Stimulated activated CD8-positive, alpha-beta memory T cell treated with anti-CD3 and anti-CD28 coated beads, Interleukin-4, amount 100 ng/mL, for 1 hour (primary cell): ENCODE measurements around the gene TTLL11.

Experiments
- DNase-seq, 2 donors: peaks; one replicate each; pipeline ENCODE4 v3.0.0-alpha.2; 2020; ENCODE audit warnings: low read depth in 2 of 2, low spot score in 1 of 2

The TTLL11 gene

DNA sequence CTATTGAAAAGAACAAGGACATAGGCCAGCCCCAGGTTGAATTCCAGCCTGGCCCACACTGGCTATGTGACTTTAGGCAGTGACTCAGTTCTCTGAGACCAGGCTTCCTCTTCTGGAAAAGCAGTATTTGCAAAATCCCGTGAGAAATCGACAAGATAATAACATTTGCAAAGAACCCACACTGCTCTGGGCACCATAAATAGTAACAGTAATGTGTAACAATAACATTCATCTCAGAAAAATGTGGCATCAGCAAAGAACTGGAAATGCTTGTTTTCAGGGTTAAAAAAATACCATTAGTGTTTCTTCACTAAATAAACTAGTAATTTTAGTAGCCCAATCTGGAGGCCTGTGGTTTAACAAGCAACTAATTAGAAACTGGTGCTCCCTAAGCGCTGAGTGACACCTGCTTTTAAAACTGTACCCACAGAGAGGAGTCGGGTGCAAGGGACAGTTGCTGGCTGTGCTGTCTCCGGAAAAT lies 148.4 kb downstream of the TTLL11 start:
- DNase-seq: no peak

DNA sequence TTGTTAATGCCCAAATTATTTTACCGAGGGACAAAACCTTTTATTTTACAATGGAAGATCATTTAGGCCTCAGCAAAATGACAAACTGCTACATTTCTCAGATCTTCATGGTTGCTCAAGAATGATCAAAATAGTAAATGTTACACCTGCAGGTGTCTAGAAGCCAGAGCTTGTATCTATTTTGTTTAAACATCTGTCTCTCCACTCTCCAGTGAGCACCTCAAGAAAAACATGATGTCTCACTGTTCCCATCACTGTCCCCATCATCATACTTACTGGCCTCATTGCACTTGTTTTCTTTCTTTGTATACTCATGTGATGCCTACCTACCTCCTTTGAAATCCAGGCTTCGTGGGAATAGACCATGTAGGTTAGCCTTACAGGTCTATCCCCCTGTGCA lies 149.6 kb downstream of the TTLL11 start:
- DNase-seq: no peak

DNA sequence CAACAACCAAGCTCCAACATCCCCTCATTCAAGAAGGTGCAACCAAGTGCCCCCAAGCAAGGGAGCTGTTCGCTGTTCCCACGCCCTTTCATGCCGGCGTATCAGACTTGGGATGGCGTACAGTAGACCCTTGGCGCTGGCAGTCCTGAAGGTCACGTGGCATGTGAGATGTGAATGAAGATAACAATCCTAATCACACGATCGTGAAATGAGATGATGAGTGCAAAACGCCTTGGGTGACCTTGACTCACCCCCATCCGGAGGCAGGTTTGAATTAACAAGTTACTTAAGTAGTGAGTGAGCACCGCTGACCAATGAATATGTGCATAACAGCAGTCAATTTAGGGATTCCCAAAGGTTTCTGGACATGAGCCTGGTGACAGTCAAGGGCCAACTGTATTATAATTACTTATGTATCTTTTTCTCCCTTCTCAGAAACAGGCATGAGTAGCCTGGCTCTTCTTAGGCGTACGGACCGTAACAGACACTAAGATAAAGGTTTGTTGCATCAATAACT lies 150.2 kb downstream of the TTLL11 start:
- no peak for DNase-seq

GRCh38 chr9:121942313-121942712 lies 150.8 kb downstream of the TTLL11 start:
- no peak for DNase-seq

DNA sequence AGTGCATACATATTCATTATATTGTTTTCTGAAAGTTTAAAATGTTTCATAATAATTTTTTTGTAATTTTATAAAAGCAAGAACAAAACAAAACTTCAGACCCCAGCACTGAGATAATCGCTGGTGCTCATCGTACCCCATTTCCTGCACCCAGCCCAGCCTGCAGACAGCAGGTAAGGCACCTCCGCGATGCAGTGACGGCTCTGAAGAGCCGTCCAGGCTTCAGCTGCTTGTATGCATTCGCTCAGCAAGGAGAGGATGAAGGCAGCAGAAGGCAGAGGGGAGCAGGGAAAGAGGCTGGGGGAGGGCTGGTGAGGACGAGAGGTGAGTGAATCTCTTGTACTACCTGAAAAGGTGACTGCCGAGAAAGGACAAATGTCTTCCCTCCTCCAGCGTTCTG lies 153.5 kb downstream of the TTLL11 start:
- DNase-seq: no peak

GRCh38 chr9:121938621-121939020 lies 154.5 kb downstream of the TTLL11 start:
- no peak for DNase-seq

DNA sequence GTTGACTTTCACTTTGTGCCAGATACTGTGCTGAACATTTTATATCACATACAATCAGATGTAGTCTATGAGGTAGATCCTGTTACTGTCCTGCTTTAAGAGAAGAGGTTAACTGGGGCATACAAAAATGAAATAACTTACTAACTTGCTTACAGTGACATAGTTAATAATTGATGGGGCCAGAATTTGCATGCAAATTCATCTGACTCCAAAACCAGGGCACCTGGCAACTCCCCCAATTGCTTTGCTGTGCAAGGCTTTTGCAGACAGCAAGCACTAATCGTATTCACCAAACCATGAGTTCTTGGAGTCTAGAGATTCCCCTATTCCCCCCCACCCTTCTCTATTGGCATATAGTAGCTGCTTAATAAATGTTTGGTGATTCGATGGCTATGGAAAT lies 155.9 kb downstream of the TTLL11 start:
- DNase-seq: no peak

- no peak for DNase-seq
Measured at GRCh38 chr9:121935739-121936138, 157.4 kb downstream of the TTLL11 start.

- DNase-seq: no peak
Measured at GRCh38 chr9:121930956-121931355, 162.2 kb downstream of the TTLL11 start.

DNA sequence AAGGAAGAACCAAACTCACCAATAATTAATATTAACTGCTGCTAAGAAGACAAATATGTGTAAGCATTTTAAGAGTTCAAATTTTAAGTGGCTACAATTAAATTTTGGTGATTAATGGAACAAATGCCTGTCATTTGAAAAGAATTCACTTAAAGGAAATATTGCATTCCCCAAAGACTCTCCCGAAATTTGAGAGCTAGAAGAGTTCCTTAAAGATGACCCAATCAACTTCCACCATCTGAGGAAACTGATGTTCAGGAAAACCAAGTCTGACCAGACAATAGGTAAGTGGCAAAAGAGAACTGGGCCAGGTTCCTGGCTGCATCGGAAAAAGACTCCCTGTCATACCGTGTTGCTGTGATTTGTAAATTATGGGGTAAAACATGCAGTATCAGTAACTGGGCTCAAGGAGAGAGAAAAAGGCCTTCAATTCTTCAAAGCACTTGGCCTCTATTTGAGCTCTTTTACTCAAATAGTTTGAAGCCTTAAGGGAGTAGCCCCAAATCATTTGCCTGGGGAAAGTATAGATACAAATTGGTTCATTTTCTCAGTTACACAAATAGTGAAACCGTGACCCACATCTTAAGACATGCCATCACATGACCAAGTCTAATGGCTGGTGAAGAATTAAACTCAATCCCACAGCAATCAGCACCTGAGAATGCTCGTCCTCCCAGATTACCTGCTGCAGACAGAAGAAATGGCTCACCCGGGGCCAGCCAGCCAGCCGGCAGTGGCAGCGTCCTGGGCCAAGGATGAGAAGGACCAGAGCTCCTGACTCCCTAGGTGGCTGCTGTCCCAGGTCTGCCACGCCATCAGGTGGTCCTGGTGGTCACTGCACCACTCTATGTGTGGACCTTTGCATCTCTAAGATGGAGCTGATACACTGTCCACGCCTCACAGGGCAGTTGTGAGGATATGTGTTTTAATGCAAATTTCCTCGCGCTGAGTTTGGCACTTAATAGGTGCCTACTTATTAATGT lies 162.9 kb downstream of the TTLL11 start:
- DNase-seq: no peak

DNA sequence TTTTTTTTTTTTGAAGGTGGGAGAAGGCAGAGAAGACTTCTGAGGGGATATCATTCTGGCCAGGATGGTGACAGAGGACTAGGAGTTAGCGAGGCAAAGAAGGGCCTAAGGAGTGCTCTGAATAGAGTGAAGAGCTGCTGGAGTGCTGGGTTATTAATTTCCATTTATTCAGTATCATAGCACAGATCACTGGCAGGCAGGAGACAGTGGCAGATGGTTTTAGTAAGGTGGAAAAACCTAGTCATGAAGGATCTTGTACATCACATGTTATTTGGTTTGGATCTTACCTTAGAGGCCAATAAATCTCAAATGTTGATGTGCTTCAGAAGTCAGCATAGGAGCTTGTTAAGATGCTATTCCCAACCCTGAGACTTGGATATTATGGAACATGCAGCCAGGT lies 165.5 kb downstream of the TTLL11 start:
- DNase-seq: no peak

GRCh38 chr9:121927081-121927480 lies 166.0 kb downstream of the TTLL11 start:
- DNase-seq: no peak

DNA sequence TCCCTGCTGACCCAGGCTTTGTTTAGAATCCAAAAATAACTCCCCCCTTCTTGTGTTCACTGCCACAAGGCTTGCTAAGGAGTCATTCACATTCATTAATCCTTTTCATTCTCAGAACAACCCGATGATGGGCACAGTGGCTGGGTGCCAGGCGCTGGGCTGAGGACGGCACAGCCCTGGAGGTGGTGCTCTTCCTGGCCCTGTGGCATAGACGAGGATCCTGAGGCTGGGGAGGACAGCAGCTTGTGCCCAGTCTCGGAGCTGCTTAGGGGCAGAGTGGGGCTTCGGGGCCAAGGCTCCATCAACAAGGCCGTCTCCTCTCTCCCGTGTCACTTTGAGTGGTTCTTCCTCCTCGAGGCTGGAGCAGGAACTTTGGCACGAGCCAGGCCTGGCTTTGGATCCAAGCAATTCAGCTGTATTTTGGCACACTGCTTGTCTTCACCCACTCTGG lies 166.7 kb downstream of the TTLL11 start:
- DNase-seq: no peak

GRCh38 chr9:121925935-121926334 lies 167.2 kb downstream of the TTLL11 start:
- DNase-seq: no peak

- DNase-seq: no peak
Measured at GRCh38 chr9:121924700-121925099, 168.4 kb downstream of the TTLL11 start.

DNA sequence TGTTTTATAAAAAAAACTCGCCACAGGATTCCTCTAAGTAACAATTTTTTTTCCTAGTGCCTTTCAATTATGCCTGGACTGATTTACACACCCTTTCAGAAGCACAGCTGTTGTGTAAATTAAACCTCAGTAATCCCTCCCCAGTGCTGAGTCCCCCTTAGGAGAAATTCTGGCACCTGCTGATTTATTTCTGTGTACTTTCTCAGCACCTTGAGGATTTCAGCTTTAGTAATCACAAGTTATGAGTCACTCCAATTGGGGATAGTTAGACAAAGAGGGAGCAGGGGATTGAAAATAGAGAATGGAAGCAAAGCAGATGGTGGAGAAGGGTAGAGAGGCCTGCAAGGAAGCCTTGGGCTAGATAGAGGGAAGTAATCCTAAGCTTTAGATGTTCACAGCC lies 171.7 kb downstream of the TTLL11 start:
- DNase-seq: no peak

DNA sequence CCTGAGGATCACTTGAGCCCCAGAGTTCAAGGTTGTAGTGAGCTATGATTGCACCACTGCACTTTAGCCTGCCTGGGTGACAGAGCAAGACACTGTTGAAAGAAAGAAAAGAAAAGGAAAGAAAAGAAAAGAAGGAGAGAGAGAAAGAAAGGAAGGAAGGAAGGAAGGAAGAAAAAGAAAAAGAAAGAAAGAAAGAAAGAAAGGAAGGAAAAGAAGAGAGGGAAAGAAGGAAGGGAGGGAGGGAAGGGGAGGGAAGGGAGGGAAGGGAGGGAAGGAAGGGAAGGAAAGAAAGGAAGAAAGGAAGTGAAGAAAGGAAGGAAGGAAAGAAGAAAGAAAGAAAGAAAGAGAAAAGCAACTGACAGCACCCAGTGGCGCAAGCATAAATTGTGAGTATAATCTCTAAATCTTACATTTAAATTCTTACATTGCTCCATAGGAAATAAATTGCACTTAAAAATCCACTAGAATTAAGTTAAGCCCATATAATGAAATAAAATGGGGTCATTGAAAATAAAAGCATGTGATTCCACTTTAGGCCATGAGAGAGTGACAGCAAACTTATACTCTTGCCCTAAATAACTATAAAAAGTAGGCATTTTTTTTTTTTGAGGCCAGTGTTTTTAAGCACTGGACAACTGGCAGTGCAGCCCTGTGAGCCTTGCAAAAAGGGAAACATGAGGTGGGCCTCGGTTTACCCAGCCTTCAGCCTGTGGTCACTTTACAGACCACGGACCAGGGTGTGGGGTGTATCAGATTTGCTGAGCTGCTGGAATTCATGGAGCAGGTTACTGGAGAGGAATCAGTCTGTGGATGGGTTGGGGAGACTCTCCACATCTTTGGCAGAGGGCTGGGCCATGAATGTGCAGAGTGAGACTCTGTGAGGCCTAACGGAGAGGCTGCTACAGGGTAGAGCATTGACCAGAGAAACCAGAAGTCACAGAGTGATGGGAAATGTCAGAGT lies 175.5 kb downstream of the TTLL11 start:
- no peak for DNase-seq

DNA sequence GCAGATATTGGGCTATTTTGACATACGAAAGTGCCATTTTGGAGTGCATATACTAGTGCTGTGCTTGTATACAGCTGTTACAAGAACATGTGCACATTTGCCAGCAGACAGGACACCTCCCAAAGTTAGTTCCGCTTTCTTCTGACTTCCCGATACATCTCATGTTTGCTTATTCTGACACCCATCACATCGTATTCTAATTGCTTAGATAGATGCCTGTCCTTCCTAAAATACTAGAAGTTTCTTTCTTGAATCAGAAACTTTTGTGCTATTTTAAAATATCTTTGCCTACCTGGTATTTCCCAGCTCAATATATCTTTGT lies 177.8 kb downstream of the TTLL11 start:
- no peak for DNase-seq

GRCh38 chr9:121914604-121915303 lies 178.4 kb downstream of the TTLL11 start:
- DNase-seq: no peak

DNA sequence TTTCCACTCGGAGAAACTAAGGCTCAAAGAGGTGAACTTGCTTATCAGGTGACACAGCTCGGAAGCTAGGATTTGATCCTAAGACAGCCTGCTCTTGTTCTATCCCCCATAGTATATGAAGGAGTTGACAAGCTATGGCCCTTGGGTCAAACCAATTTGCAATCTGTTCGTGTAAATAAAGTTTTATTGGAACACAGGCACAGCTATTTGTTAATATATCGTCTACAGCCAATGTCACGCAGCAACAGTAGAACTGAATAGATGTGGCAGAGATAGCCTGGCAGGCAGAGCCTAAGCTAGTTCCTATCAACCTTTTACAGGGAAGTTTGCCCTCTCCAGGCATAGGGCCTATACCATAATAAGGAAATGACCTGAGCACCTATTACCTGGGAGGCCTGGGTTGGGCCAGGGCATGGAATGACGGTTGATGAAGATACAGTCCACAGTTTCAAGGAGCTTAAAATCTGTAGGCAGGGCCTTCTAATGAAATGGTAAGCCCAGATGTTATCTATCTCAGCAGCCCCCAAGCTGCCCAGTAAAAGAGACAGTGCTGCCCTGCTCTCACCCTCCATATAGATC lies 179.0 kb downstream of the TTLL11 start:
- DNase-seq: no peak
